ENCODE measurements around the gene PAPOLA.

The PAPOLA gene

GRCh38 chr14:96564389-96564788, 62.2 kb downstream of the PAPOLA start:
- DNase-seq (ENCODE audit: extremely low read depth in 1 of 2, low read depth in 1 of 2) = no peak

GRCh38 chr14:96565811-96566210, 63.6 kb downstream of the PAPOLA start:
- DNase-seq (ENCODE audit: extremely low read depth in 1 of 2, low read depth in 1 of 2) = no peak

GRCh38 chr14:96567289-96567899, 65.2 kb downstream of the PAPOLA start:
- no peak for DNase-seq (ENCODE audit: extremely low read depth in 1 of 2, low read depth in 1 of 2)

GRCh38 chr14:96568621-96569020, 66.4 kb downstream of the PAPOLA start:
- DNase-seq (ENCODE audit: extremely low read depth in 1 of 2, low read depth in 1 of 2) = no peak

- no peak for DNase-seq (ENCODE audit: extremely low read depth in 1 of 2, low read depth in 1 of 2)
These were observed 69.1 kb downstream of the PAPOLA start for GRCh38 chr14:96571311-96571710.

- DNase-seq (ENCODE audit: extremely low read depth in 1 of 2, low read depth in 1 of 2) = no peak
These were observed 71.4 kb downstream of the PAPOLA start for GRCh38 chr14:96573473-96574100.

GRCh38 chr14:96574171-96574632, 72.0 kb downstream of the PAPOLA start:
- DNase-seq (ENCODE audit: extremely low read depth in 1 of 2, low read depth in 1 of 2) = no peak

GRCh38 chr14:96574633-96575632, 72.8 kb downstream of the PAPOLA start:
- DNase-seq (ENCODE audit: extremely low read depth in 1 of 2, low read depth in 1 of 2) = no peak

GRCh38 chr14:96576359-96576758, 74.2 kb downstream of the PAPOLA start:
- no peak for DNase-seq (ENCODE audit: extremely low read depth in 1 of 2, low read depth in 1 of 2)

- no peak for DNase-seq (ENCODE audit: extremely low read depth in 1 of 2, low read depth in 1 of 2)
These were observed 74.8 kb downstream of the PAPOLA start for GRCh38 chr14:96576937-96577336.

- no peak for DNase-seq (ENCODE audit: extremely low read depth in 1 of 2, low read depth in 1 of 2)
These were observed 76.4 kb downstream of the PAPOLA start for GRCh38 chr14:96578619-96579018.

- no peak for DNase-seq (ENCODE audit: extremely low read depth in 1 of 2, low read depth in 1 of 2)
These were observed 77.2 kb downstream of the PAPOLA start for GRCh38 chr14:96579358-96579757.

- DNase-seq (ENCODE audit: extremely low read depth in 1 of 2, low read depth in 1 of 2) = no peak
These were observed 77.7 kb downstream of the PAPOLA start for GRCh38 chr14:96579855-96580254.

- DNase-seq (ENCODE audit: extremely low read depth in 1 of 2, low read depth in 1 of 2) = no peak
These were observed 78.4 kb downstream of the PAPOLA start for GRCh38 chr14:96580566-96580965.

GRCh38 chr14:96581026-96581425, 78.8 kb downstream of the PAPOLA start:
- DNase-seq (ENCODE audit: extremely low read depth in 1 of 2, low read depth in 1 of 2) = no peak

GRCh38 chr14:96581902-96582301, 79.7 kb downstream of the PAPOLA start:
- DNase-seq (ENCODE audit: extremely low read depth in 1 of 2, low read depth in 1 of 2) = no peak

GRCh38 chr14:96582411-96582961, 80.3 kb downstream of the PAPOLA start:
- no peak for DNase-seq (ENCODE audit: extremely low read depth in 1 of 2, low read depth in 1 of 2)

- DNase-seq (ENCODE audit: extremely low read depth in 1 of 2, low read depth in 1 of 2) = no peak
These were observed 80.8 kb downstream of the PAPOLA start for GRCh38 chr14:96582995-96583394.

- no peak for DNase-seq (ENCODE audit: extremely low read depth in 1 of 2, low read depth in 1 of 2)
These were observed 81.4 kb downstream of the PAPOLA start for GRCh38 chr14:96583569-96584041.

- no peak for DNase-seq (ENCODE audit: extremely low read depth in 1 of 2, low read depth in 1 of 2)
These were observed 82.2 kb downstream of the PAPOLA start for GRCh38 chr14:96584199-96584906.

Measured in activated CD8-positive, alpha-beta memory T cell treated with anti-CD3 and anti-CD28 coated beads for 1 hour (primary cell).